T-helper 2 cell treated with Interferon-gamma antibody and Interleukin-4, amounts not matched to agents 5 μg/mL and 100 μg/mL, for 36 hours (primary cell): Measurements from ENCODE around the gene VPS16.
"Not testable (repeated sequence)": the region's sequence is repeated elsewhere in the genome, so short reads cannot be mapped to it uniquely, and the experiment has no call there.

Experiments used
- DNase-seq: peaks from one replicate; pipeline ENCODE4 v3.0.0; 2021; ENCODE audit warnings: low spot score
- H3K27ac Mint-ChIP-seq: one replicate; pipeline ENCODE4 v1.8.0; 2021; ENCODE audit warnings: mild to moderate bottlenecking, mixed read lengths
- H3K27me3 Mint-ChIP-seq: one replicate; pipeline ENCODE4 v1.8.0; 2021; ENCODE audit warnings: low read depth, mixed read lengths
- H3K36me3 Mint-ChIP-seq: one replicate; pipeline ENCODE4 v1.8.0; 2021; ENCODE audit warnings: low read depth, mixed read lengths
- H3K4me1 Mint-ChIP-seq: one replicate; pipeline ENCODE4 v1.8.0; 2021; ENCODE audit warnings: low read depth, mixed read lengths
- H3K4me3 Mint-ChIP-seq: one replicate; pipeline ENCODE4 v1.8.0; 2022; ENCODE audit warnings: mild to moderate bottlenecking, moderate library complexity, mixed read lengths
- H3K9me3 Mint-ChIP-seq: one replicate; pipeline ENCODE4 v1.8.0; 2021; ENCODE audit warnings: mixed read lengths

The VPS16 gene

DNA sequence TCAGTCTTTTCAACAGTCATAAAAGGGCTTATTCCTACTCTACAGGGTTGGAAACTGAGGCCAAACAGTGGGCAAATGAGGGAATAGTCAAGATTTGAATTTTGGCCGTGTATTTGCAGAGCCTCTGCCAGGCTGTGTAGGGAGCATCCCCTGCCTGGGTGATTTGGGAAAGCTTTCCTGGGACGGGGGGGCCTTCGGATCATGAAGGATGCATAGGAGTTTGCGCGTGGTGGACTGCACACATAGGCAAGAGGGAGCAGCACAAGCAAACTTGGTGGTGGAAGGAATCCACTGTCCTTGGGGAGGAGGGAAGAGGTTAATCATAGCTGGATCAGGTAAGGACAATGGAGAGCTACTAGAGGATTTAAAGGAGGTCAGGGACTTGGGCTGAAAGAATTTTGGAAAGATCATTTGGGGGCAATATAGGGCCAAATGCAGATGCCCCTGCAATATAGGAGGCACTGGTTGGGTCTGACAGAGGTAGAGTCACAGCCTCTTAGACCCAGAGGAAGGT is 35.2 kb downstream of the VPS16 start:
- H3K4me1 Mint-ChIP-seq: peaks cover 48% of the 10 kb centered on the region
- H3K27me3 Mint-ChIP-seq: no peaks in the 10 kb centered on the region
- H3K36me3 Mint-ChIP-seq: peaks cover 23% of the 10 kb centered on the region
- no peaks in the 10 kb centered on the region for H3K9me3 Mint-ChIP-seq
- H3K27ac Mint-ChIP-seq: no peak overlapping the region
- peak overlapping the region; percentile 22 for H3K4me3 Mint-ChIP-seq
- DNase-seq: no peak

DNA sequence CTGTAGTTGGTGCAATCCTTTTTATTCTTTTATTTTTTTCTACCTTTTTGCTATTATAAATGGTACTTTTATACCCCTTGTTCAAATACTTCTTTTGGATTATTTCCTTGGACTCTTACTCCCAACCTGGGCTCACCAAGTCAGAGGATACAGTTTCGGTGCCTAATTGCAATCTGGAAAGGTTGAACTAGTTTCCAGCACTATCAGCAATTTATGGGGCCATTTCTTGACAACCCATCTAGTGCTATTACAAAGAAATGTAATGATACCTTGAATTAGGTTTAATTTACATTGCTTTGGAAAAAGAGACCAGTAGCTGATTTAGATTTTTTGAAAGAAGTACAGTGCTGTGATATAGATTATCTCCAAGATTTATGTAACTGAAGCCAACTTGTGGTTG is 38.0 kb downstream of the VPS16 start:
- H3K27me3 Mint-ChIP-seq: no peaks in the 10 kb centered on the region
- no peak overlapping the region for H3K27ac Mint-ChIP-seq
- DNase-seq: no peak
- no peak overlapping the region for H3K4me3 Mint-ChIP-seq
- peaks cover 23% of the 10 kb centered on the region for H3K36me3 Mint-ChIP-seq
- no peaks in the 10 kb centered on the region for H3K9me3 Mint-ChIP-seq
- H3K4me1 Mint-ChIP-seq: peaks cover 31% of the 10 kb centered on the region

DNA sequence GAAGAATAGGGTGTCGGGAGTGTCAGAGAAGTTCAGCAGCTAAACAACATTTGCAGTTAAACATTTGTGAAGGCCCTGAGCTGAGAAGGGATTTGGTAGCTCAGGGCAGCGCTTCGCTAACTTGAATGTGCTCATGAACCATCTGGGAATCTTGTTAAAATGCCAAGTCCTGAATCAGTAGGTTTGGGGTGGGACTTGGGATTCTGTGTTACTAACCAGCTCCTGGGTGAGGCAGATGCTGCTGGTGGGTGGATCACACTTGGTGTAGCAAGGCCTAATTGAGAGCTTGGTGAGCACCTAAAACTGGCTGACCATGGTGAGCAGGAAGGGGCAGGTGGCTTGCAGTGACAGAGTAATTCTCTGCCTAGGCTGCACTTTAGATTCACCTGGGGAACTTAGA is 38.6 kb downstream of the VPS16 start:
- H3K4me1 Mint-ChIP-seq: peaks cover 34% of the 10 kb centered on the region

DNA sequence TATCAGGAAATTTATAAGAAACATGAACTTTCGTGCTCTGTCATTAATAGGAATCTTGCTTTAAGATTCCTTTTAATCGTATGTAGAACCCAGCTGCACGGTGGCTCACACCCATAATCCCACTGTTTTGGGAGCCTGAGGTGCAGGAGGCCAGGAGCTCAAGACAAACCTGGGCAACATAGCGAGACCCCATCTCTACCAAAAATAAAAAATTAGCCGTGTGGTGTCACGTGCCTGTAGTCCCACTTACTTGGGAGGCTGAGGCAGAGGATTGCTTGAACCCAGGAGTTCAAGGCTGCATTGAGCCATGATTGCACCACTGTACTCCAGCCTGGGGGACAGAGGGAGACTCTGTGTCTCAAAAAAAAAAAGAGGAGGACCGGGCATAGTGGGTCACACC is 40.1 kb downstream of the VPS16 start:
- H3K4me1 Mint-ChIP-seq: peaks cover 34% of the 10 kb centered on the region

More for the DNA sequence above, 38.6 kb downstream of the VPS16 start:
- no peaks in the 10 kb centered on the region for H3K9me3 Mint-ChIP-seq
- no peak overlapping the region for H3K4me3 Mint-ChIP-seq
- no peak for DNase-seq
- H3K27ac Mint-ChIP-seq: no peak overlapping the region
- peaks cover 22% of the 10 kb centered on the region for H3K36me3 Mint-ChIP-seq
- H3K27me3 Mint-ChIP-seq: no peaks in the 10 kb centered on the region

DNA sequence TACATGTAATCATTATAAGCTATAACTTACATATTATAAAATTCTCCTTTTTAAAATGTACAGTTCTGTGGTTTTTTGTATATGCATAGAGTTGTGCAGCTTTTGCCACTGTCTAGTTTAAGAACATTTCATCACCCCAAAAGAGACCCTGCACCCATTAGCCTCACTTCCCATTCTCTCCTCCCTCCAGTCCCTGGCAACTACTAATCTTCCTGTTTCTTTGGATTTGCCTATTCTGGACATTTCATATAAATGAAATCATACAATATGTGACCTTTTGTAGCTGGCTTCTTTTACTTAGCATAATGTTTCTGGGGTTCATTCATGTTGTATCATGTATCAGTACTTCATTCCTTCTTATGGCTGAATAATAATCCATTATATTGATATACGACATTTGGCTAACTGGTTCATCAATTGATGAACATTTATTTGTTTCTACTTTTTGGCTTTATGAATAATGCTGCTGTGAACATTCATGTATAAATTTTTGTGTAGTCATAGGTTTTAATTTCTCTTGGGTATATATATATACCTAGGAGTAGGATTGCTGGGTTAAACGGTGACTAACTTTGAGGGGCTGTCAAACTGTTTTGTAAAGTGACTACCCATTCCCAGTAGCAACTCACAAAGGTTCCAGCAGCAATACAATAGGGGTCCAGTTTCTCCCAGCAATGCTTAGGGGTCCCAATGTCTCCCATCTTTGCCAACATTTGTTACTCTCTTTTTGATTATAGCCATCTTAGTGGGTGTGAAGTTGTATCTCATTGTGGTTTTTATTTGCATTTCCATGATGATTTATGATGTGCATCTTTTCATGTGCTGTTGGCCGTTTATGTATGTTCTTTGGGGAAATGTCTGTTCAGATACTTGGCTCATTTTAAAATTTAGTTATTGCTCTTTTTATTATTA is 43.4 kb downstream of the VPS16 start:
- peak overlapping the region; percentile 28 for H3K27ac Mint-ChIP-seq
- no peaks in the 10 kb centered on the region for H3K27me3 Mint-ChIP-seq
- H3K9me3 Mint-ChIP-seq: no peaks in the 10 kb centered on the region
- H3K4me1 Mint-ChIP-seq: peaks cover 31% of the 10 kb centered on the region
- no peak overlapping the region for H3K4me3 Mint-ChIP-seq
- no peak for DNase-seq
- H3K36me3 Mint-ChIP-seq: peaks cover 10% of the 10 kb centered on the region

More for the DNA sequence above, 40.1 kb downstream of the VPS16 start:
- H3K27ac Mint-ChIP-seq: no peak overlapping the region
- H3K36me3 Mint-ChIP-seq: peaks cover 22% of the 10 kb centered on the region
- no peak overlapping the region for H3K4me3 Mint-ChIP-seq
- no peak for DNase-seq
- no peaks in the 10 kb centered on the region for H3K27me3 Mint-ChIP-seq
- H3K9me3 Mint-ChIP-seq: no peaks in the 10 kb centered on the region

DNA sequence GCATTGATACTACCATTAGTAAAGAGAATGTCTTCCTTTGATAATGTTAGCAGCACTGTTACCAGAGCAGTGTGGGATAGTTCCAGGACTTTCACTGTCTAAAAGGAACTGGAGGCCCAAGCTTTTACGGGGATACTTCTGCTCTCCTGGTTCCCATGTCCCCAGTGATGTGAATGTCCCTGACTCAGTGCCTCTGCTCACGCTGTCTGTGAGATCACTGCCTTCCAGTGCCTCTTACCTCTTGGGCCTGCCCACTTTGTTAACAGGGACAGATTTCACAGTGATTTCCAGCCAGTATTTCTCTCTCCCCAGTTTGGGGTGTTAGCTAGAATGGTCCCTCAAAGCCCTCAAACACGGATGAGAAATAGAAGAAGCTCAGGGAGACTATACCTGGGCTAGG is 47.2 kb downstream of the VPS16 start:
- peaks cover 49% of the 10 kb centered on the region for H3K4me1 Mint-ChIP-seq
- H3K9me3 Mint-ChIP-seq: no peaks in the 10 kb centered on the region
- H3K4me3 Mint-ChIP-seq: no peak overlapping the region
- no peak overlapping the region for H3K27ac Mint-ChIP-seq
- no peaks in the 10 kb centered on the region for H3K27me3 Mint-ChIP-seq
- no peak for DNase-seq
- H3K36me3 Mint-ChIP-seq: peaks cover 24% of the 10 kb centered on the region

DNA sequence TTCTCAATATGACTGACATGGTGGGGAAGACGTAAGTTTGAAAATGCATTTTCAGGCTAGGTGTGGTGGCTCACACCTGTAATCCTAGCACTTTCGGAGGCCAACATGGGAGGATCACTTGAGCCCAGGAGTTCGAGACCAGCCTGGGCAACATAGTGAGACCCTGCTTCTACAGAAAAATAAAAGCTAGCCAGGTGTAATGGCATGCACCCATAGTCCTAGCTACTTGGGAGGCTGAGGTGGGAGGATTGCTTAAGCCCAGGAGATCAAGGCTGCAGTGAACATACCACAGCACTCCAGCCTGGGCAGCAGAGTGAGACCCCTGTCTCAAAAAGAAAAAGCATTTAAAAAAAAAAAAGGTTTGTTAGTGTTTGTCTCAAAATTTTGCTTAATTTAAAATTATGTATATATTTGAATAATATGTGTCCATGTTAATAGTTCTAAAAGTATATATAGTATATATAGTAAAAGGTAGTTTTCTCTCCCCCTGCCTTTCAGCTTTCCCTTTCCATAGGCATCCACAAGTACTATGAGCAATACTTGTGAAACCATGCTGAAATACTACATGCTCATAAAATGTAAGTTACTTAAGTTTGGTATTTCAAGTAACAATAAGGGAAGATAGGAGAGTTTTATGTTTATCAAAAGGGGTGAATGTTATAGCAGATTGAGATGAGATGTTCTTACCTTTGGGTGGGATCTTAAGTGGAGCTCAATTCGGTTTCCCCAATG is 47.8 kb downstream of the VPS16 start:
- H3K4me1 Mint-ChIP-seq: peaks cover 49% of the 10 kb centered on the region

DNA sequence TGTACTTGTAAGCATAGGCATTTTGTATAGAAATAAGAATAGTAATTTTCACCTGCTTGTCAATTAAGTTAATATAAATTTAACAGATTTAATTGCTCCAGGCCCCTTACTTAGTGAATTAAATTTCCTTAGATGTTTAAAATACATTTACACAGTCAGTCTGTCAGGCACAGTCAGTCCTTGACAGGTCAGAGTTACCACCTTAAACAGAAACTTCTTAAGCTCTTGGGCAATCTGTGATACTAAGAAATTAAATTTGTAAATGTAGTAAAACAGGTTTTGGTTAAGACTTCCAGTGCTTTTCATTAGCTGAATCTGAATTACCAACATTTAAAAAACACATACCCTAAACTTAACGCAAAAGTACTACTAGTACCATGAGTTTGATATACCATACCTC is 48.7 kb downstream of the VPS16 start:
- Mint-ChIP-seq H3K4me1 (peaks cover 46% of the 10 kb centered on the region), H3K9me3 (peaks cover 2% of the 10 kb centered on the region), H3K36me3 (peaks cover 30% of the 10 kb centered on the region), H3K4me3 (no peak overlapping the region), H3K27ac (no peak overlapping the region), H3K27me3 (no peaks in the 10 kb centered on the region)
- DNase-seq: no peak

More for the DNA sequence above, 47.8 kb downstream of the VPS16 start:
- Mint-ChIP-seq H3K27ac (no peak overlapping the region), H3K36me3 (peaks cover 26% of the 10 kb centered on the region), H3K4me3 (no peak overlapping the region), H3K27me3 (no peaks in the 10 kb centered on the region), H3K9me3 (no peaks in the 10 kb centered on the region)
- no peak for DNase-seq

DNA sequence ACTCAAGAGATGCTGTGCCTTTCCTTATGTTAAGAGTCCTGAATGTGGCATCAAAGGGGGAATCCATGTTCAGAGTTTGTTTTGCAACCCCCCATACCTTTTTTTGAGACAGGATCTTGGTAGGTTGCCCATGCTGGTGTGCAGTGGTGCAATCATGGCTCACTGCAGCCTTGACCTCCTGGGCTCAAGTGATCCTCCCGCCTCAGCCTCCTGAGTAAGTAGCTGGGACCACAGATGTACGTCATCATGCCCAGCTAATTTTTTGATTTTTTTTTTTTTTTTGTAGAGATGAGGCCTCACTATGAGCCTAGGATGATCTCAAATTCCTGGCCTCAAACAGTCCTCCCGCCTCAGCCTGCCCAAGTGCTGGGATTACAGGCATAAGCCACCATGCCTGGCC is 49.3 kb downstream of the VPS16 start:
- Mint-ChIP-seq H3K4me3 (no peak overlapping the region), H3K9me3 (peaks cover 6% of the 10 kb centered on the region), H3K4me1 (peaks cover 41% of the 10 kb centered on the region), H3K27me3 (no peaks in the 10 kb centered on the region), H3K27ac (no peak overlapping the region), H3K36me3 (peaks cover 33% of the 10 kb centered on the region)
- no peak for DNase-seq

DNA sequence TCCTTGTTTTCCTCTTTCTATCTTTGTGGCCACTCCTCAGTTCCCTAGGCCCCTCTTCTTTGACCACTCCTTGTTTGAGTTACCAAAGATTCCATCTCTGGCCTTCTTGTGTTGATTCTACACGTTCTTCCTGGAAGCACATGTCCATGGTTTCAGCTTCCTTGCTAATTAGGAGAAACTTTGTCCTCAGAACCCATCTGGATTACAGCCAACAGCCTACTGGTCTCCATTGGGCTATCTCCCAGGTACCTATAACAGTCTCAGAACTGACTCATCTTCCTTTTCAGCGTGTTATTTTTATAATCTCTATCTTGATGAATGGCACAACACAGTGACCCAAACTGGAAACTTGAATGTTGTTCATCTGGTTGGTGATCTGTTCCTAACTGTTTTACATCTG is 50.2 kb downstream of the VPS16 start:
- Mint-ChIP-seq H3K9me3 (peaks cover 8% of the 10 kb centered on the region), H3K4me1 (peaks cover 33% of the 10 kb centered on the region), H3K36me3 (peaks cover 28% of the 10 kb centered on the region), H3K4me3 (no peak overlapping the region), H3K27me3 (no peaks in the 10 kb centered on the region), H3K27ac (peak overlapping the region; percentile 9)
- no peak for DNase-seq

DNA sequence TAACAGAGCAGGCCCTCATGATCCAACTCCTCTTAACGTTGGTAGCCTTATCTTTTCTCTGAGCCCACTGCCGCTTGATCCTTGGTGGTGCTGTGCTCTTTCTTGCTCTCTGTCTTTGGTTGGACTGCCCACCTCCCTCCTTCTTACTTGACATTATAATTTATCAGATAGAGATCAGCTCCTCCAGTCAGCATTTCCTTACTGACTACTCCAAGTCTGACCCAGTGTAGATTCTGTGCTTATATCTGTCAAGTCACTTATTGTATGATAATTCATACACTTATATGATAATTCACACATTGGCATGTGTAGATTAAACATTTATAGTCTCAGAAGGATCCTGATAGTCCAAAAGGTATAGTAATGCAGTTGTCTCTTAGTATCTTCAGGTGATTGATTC is 50.8 kb downstream of the VPS16 start:
- H3K4me1 Mint-ChIP-seq: peaks cover 33% of the 10 kb centered on the region
- H3K4me3 Mint-ChIP-seq: no peak overlapping the region
- H3K9me3 Mint-ChIP-seq: peaks cover 9% of the 10 kb centered on the region
- peak overlapping the region; percentile 9 for H3K27ac Mint-ChIP-seq
- no peak for DNase-seq
- H3K27me3 Mint-ChIP-seq: no peaks in the 10 kb centered on the region
- H3K36me3 Mint-ChIP-seq: peaks cover 30% of the 10 kb centered on the region

DNA sequence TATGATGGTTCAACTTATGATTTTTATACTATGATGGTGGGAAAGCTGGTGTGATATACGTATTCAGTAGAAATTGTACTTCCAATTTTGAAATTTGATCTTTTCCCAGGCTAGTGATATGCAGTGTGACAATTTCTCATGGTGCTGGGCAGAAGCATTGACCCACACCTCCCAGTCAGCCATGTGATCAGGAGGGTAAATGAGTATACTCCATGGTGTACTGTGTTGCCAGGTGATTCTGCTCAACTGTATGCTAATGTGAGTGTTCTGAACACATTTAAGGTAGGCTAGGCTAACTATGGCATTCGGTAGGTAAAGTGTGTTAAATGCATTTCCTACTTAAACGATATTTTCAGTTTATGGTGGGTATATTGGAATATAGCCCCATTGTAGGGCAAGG is 51.8 kb downstream of the VPS16 start:
- peaks cover 13% of the 10 kb centered on the region for H3K9me3 Mint-ChIP-seq
- H3K4me3 Mint-ChIP-seq: no peak overlapping the region
- no peak overlapping the region for H3K27ac Mint-ChIP-seq
- no peaks in the 10 kb centered on the region for H3K27me3 Mint-ChIP-seq
- H3K4me1 Mint-ChIP-seq: peaks cover 30% of the 10 kb centered on the region
- DNase-seq: no peak
- H3K36me3 Mint-ChIP-seq: peaks cover 34% of the 10 kb centered on the region

DNA sequence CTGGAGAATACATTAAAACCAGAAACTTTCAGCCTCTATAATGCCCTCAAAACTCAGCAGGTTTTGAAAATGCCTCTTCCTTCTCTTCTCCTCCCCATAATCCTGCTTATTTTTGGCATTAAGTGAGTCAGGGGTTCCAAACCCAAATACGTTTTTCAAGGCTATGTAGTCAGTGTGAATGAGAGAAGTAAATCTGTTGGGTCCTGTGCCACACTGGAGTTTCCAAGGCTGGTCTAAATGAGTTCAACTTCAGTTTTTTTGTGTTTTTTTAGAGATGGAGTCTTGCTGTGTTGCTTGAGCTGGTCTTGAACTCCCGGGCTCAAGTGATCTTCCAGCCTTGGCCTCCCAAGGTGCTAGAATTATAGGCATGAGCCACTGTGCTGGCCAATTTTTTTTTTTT is 53.7 kb downstream of the VPS16 start:
- peaks cover 20% of the 10 kb centered on the region for H3K4me1 Mint-ChIP-seq
- H3K36me3 Mint-ChIP-seq: peaks cover 35% of the 10 kb centered on the region
- peaks cover 13% of the 10 kb centered on the region for H3K9me3 Mint-ChIP-seq

DNA sequence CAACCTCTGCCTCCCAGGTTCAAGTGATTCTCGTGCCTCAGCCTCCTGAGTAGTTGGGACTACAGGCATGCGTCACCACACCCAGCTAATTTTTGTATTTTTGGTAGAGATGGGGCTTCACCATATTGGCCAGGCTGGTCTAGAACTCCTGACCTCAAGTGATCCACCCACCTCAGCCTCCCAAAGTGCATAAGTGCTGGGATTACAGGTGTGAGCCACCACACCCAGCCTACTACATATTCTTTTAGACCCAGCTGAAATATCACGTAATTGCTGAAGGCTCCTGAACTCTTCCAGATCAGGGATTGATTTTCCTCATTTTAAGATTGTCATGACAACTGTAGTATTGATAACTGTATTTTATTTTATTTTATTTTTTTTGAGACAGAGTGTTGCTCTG is 54.6 kb downstream of the VPS16 start:
- Mint-ChIP-seq H3K36me3 (peaks cover 33% of the 10 kb centered on the region), H3K4me1 (peaks cover 20% of the 10 kb centered on the region), H3K9me3 (peaks cover 13% of the 10 kb centered on the region)
- H3K27ac Mint-ChIP-seq, DNase-seq, H3K27me3 Mint-ChIP-seq, H3K4me3 Mint-ChIP-seq: not testable (repeated sequence)

More for the DNA sequence above, 53.7 kb downstream of the VPS16 start:
- H3K27me3 Mint-ChIP-seq: no peaks in the 10 kb centered on the region
- DNase-seq: no peak
- H3K4me3 Mint-ChIP-seq: no peak overlapping the region
- H3K27ac Mint-ChIP-seq: no peak overlapping the region
